GM19035 (cell line): ENCODE data around the gene DDX10.
A peak's percentile ranks its signal among the peaks of the same experiment; 100 is the strongest.
"Not testable (repeated sequence)": the region's sequence is repeated elsewhere in the genome, so short reads cannot be mapped to it uniquely, and the experiment has no call there.

Experiments used
- ATAC-seq: cut with Tn5 transposase; IDR thresholded peaks from one replicate; pipeline ENCODE4 v1.9.1; 2021; ENCODE audit not compliant: unreplicated experiment

DDX10 gene

DNA sequence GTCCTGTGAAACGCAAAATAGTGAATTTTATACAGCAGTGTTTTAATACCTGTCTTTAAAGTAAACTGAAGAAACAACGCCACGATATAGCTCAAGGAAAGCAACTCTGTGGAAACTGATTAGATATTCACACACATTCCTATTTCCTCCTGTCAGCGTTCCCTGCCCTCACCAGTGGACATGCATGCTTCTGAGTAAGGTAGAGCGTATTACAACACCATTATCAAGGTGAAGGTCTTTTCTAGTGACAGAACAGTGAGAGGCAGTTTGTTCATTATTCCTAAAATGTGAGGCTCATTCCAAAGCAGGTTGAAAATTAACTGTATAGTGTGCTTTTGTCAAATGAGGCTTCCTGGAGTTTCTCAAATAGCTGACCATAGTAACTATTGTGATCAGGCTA lies 153.1 kb downstream of the DDX10 start:
- no peak for ATAC-seq

DNA sequence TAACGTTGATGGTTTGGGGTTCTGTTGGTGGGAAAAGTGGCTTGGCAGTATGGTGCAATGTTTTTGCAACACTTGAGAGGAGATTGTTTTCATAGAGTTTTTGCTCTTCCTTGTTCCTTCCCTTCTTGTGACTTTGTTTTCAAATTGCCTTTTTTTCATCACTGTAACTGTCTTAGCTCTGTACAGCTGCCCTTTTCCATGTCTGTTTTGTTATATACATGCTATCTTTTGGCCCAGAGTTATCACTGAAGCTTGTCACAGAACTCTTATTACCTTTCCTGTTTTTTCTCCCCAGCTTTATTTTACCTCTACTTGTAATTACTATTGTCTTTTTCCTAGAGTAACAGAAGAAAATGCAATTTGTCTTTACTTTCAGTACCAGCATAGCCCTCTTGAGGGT lies 154.1 kb downstream of the DDX10 start:
- no peak for ATAC-seq

DNA sequence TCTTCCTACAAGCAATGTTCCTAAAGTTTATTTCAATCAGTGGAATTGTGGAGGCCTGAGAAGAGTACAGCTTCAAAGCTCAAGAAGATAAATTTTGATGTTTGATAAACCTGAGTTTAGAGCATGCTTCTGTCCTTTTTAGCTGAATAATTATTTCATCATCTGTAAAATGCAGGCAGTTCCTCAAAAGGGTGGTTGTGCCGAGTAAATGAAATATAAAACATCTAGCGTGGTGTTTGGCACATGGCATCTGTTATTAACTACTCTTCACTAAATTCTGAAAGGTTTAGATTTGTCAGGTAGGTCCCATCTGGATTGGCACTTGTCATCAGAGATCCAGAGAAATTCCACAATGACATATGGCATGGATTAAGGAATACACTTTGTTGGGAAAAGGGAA lies 155.1 kb downstream of the DDX10 start:
- ATAC-seq = no peak

DNA sequence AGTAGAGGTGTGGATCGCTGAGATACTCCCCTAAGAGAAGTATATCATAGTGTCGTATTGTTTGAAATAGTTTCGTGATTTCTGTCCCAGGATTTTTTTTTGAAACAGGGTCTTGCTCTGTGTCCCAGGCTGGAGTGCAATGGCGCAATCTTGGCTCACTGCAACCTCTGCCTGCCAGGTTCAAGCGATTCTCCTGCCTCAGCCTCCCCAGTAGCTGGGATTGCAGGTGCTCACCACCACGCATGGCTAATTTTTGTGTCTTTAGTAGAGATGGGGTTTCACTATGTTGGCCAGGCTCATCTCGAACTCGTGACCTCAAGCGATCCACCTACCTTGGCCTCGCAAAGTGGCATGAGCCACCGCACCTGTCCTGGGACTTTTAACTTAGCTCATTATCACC lies 159.1 kb downstream of the DDX10 start:
- ATAC-seq = not testable (repeated sequence)

- no peak for ATAC-seq
Observed at GRCh38 chr11:108824545-108824944, 159.7 kb downstream of the DDX10 start.

DNA sequence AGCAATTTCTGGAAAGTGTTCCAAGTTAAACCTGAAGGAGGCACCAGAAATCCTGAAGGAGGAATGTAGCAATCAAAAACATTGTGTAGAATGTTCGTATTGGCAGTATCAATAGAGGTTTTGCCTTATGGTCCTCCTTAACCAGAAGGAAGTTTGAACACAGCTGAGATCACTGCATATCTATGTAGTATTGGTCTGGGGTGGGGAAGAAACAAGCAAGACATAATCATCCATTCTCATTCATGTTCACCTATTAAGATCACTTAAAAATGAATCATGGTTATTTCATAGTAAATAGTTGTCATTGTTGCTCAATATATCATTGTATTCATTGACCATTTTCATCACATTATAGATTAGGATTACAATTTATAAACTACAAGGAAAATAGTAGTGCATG lies 160.5 kb downstream of the DDX10 start:
- no peak for ATAC-seq

DNA sequence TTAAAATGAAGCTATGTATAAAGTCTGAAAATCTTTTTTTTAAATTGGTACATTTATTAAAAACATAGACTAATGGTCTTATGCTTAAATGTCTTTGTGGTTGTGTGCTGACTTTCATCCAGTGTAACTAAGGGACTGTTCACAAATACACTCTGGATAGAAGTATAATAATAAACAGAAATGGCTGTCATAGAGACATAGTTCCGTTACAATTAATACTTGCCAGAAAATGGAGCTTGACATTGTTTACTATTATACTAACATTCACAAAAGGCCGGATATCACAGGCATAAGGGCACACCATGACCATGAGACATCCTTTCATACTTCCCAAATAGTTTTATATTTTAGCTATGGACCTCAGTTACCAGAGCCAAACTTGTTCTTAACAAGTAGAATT lies 161.3 kb downstream of the DDX10 start:
- no peak for ATAC-seq

DNA sequence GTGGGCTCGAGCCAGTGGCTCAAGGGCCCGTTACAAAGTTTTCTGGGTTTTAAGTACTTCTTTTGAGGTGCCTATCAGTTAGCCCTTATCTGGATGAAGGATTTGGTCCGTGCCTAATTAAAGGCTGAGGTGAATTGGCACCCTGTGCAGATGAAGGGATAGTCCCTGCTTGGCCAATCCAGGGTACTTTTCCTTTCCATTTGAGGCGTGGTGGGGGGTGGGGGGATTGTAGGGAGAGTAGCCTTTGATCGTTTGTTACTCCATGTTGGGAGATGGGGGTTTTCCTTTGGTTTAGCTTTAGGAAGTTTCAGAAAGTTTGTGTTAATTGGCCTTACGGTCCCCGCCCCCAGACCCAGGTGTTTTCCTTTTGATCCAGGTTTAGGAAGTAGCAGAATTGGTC lies 170.8 kb downstream of the DDX10 start:
- no peak for ATAC-seq

GRCh38 chr11:108836541-108836940 lies 171.7 kb downstream of the DDX10 start:
- no peak for ATAC-seq

GRCh38 chr11:108838102-108838791 lies 173.4 kb downstream of the DDX10 start:
- no peak for ATAC-seq

GRCh38 chr11:108838792-108839105 lies 173.9 kb downstream of the DDX10 start:
- ATAC-seq = no peak

DNA sequence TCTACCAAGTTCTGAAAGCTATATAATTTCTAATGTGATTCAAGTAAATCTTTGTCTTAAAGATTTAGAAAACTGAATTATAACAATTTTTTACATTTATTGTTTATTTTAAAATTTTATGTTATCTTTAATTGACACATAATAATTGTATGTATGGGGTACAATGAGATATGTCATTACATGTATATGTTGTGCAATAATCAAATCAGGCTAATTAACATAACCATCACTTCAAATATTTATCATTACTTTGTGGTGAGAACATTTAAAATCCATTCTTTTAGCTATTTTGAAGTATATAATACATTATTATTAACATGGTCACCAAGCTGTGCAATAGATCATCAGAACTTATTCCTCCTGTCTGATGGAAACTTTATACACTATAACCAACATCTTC lies 181.1 kb downstream of the DDX10 start:
- ATAC-seq = no peak

DNA sequence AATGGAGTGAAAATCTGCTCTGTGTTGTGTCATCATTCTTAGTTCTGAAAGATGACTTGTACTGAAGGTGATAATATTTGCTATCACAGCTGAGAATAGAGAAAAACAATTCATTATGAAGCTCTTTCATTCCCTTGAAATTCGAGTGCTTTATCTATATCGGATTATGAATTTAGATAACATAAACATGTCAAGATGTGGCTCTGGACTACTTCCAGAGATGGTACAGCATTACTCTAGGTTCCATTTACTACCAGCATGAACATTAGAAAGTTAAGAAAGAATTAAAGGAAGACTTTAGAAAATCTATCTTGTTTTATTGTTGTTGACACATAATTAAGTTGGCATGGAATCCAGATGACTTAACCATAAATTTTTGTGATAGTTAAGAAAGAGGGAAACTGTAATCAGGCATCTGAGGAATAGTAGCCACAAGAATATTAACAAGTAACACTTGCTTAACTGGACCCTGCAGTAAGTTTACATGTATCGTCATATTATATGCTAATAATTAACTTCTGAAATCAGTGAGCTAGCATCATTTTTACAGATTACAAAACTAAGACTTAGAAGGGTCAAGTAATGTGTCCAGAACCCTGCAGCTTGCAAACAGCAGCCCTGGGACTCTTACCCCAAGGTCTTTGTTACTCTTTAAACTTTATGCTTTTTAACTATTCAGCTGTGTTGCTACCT lies 182.6 kb downstream of the DDX10 start:
- no peak for ATAC-seq

DNA sequence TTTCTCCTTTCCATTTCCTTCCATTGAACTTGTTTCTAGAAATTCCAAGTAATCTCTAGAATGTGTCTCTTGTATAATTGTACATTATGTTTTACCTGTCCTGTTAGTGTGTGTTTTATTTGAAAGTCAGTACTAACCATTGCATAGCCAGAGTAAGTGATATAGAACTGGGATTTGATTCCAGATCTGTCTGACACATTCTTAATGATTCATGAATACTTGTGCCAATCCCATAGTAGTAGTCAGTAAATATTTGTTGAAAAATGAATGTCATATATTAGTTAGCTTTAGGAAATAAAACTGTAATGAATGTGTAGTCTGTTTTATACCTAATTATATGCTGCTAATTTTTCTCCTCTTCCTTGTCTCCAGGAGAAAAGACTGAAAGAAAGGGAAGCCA lies 186.9 kb downstream of the DDX10 start:
- no peak for ATAC-seq

DNA sequence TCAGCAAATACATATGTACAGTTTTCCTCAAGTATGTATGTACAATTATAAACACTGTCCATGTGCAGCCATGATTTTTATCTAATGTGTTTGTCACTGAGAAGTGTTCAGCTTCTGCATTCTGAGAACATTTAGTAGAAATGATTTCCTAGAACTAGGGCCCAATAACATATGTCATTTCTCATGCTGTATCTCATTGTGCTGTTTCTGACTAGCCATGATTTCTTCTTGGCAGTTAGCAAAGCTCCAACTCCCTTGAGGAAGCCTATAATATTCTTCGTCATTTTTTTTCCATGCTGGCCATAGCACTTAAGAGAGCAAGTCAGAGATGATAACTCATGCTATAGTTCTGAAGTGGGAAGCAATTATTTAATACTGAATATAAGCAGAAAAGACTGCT lies 187.8 kb downstream of the DDX10 start:
- no peak for ATAC-seq

GRCh38 chr11:108853151-108853550 lies 188.3 kb downstream of the DDX10 start:
- no peak for ATAC-seq

- ATAC-seq = peak; percentile 49
Observed at GRCh38 chr11:108853864-108854263, 189.0 kb downstream of the DDX10 start.

DNA sequence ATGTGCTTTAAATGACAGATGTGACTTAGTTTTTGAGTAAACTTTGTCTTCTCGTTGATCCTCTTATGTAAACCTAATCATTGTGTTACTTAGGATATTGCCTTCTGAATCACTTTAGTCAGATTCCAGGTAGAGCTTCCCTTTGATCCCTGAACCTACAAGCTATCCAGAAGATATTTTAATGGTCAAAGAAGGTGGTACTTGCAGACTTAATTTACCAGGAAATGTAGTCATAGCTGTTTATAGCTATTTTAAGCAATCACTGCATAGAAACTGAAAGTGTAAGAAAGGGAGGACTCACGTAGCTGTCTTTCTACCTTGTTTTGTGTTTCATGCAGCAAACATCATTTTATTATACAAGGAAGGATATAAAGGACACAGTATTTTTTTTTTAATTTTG lies 189.5 kb downstream of the DDX10 start:
- peak; percentile 96 for ATAC-seq

DNA sequence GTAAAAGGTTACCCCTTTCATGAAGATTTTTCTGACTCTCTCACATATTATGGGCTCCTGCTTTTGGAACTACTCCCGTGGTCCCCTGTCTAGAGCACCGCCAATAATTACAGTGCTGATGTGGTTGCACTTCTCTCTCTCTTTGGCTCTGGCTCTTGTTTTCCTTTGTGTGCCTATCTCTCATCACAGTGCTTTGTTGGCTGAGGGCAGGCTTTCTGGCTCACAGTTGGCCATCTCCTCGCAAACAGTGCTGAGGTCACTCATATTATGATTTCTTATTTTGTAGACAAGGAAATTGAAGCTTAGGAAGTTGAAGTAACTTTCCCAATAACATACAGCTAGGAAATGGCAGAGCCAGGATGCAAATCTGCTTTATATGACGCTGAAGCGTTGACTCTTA lies 192.5 kb downstream of the DDX10 start:
- no peak for ATAC-seq

- ATAC-seq = no peak
Observed at GRCh38 chr11:108858622-108859021, 193.8 kb downstream of the DDX10 start.

- ATAC-seq = no peak
Observed at GRCh38 chr11:108859510-108859909, 194.6 kb downstream of the DDX10 start.

DNA sequence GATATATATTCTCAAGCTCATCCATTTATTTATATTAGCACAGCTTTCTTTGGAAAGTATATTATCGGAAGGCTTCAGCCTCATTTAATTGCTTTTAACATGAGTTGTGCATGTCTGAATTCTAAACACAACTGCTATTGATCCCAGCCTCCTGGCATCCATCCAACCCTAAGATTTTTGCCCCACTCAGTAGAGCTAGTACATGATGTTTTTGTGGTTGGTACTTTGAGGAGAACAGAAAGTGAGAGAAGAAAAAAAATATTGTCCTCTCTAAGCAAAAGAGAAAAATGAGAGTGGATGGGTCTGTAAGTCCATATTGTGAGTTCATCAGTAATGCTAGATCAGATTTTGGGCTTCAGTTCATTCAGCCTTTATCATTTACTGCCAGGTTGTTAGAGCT lies 198.7 kb downstream of the DDX10 start:
- ATAC-seq = no peak

GRCh38 chr11:108865406-108865805 lies 200.5 kb downstream of the DDX10 start:
- ATAC-seq = no peak
